Gastrocnemius medialis (tissue), 4 donors: ENCODE data around the gene MND1. TPM values are rescaled to one million over a fixed set of nuclear protein-coding genes. Genes with fewer than 3 reads are reported as not detected.

Experiments
- ATAC-seq, 2 donors: fragments of 150-250 bp; one replicate each; pipeline ENCODE4 v1.9.1; 2016
- DNase-seq, 2 donors: peaks; one replicate each; pipeline ENCODE4 v3.0.0-alpha.2; 2019
- H3K27ac ChIP-seq, 4 donors: fragments of 200-600 bp; sonication (generic); 1 replicate in 1 of 4; 2 replicates in 3 of 4; pipeline ENCODE4 v1.5.1; 2016 to 2018; ENCODE audit warnings: mild to moderate bottlenecking in 2 of 4, moderate library complexity in 1 of 4
- H3K27me3 ChIP-seq, 3 donors: fragments of 200-600 bp; sonication (generic) in 2 of 3; 1 replicate in 1 of 3; 2 replicates in 2 of 3; pipeline versions ENCODE4 v1.5.1 to v1.6.0; 2016 to 2019; ENCODE audit warnings: mild to moderate bottlenecking in 1 of 3, moderate library complexity in 1 of 3
- H3K36me3 ChIP-seq, 2 donors: fragments of 200-600 bp; sonication (generic) in 1 of 2; one replicate each; pipeline ENCODE4 v1.5.1; 2017 to 2018
- H3K4me1 ChIP-seq, 2 donors: fragments of 200-600 bp; sonication (generic) in 1 of 2; one replicate each; pipeline ENCODE4 v1.5.1; 2016 to 2017; ENCODE audit warnings: mild to moderate bottlenecking in 2 of 2
- H3K4me3 ChIP-seq, 4 donors: fragments of 200-600 bp; sonication (generic) in 3 of 4; 1 replicate in 1 of 4; 2 replicates in 3 of 4; pipeline ENCODE4 v1.5.1; 2016 to 2019; ENCODE audit warnings: mild to moderate bottlenecking in 2 of 4
- H3K9me3 ChIP-seq, 3 donors: fragments of 200-600 bp; sonication (generic) in 2 of 3; 1 replicate in 1 of 3; 2 replicates in 2 of 3; pipeline ENCODE4 v1.5.1; 2016 to 2019
- POLR2A ChIP-seq, 2 donors: fragments of 450-650 bp; IDR thresholded peaks; one replicate each; pipeline ENCODE4 v1.6.1; 2017; ENCODE audit warnings: antibody characterized with exemption in 2 of 2, mild to moderate bottlenecking in 2 of 2, moderate library complexity in 2 of 2
- in situ Hi-C, 4 donors: fragments of 200-750 bp; cut with MboI; loops; one replicate each; pipeline versions ENCODE4 v1.15.0 to v1.8.0; 2017; ENCODE audit warnings: low sequenced_read_pairs in 4 of 4
- intact Hi-C: fragments of 100-400 bp; cut with DNase I; formaldehyde crosslinking; loops from one replicate; pipeline ENCODE4 v1.15.1; 2023; ENCODE audit warnings: low total_unique reads
- total RNA-seq, 4 donors: library from RNA; depleted of rRNA; stranded (reverse); fragments of >200 nt; gene quantifications; one replicate each; pipeline versions ENCODE4 v1.1.0 to v1.2.3, GENCODE V29; 2016
- TF ChIP-seq, protein P1 (sequence below), 5 experiments: fragments of 450-650 bp in 3 of 5; fragments of 200-600 bp in 2 of 5; sonication (generic) in 2 of 5; IDR thresholded peaks in 4 of 5; conservative IDR thresholded peaks in 1 of 5; 1 replicate in 4 of 5; 2 replicates in 1 of 5; pipeline ENCODE4 v1.5.1; 2016 to 2019; ENCODE audit warnings: antibody characterized with exemption in 5 of 5, mild to moderate bottlenecking in 3 of 5, moderate library complexity in 3 of 5

MND1 gene, protein sequence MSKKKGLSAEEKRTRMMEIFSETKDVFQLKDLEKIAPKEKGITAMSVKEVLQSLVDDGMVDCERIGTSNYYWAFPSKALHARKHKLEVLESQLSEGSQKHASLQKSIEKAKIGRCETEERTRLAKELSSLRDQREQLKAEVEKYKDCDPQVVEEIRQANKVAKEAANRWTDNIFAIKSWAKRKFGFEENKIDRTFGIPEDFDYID
- 1 to 10 TPM in 1 of 4 donors, not detected in 3; 1.6 TPM for total RNA-seq

DNA sequence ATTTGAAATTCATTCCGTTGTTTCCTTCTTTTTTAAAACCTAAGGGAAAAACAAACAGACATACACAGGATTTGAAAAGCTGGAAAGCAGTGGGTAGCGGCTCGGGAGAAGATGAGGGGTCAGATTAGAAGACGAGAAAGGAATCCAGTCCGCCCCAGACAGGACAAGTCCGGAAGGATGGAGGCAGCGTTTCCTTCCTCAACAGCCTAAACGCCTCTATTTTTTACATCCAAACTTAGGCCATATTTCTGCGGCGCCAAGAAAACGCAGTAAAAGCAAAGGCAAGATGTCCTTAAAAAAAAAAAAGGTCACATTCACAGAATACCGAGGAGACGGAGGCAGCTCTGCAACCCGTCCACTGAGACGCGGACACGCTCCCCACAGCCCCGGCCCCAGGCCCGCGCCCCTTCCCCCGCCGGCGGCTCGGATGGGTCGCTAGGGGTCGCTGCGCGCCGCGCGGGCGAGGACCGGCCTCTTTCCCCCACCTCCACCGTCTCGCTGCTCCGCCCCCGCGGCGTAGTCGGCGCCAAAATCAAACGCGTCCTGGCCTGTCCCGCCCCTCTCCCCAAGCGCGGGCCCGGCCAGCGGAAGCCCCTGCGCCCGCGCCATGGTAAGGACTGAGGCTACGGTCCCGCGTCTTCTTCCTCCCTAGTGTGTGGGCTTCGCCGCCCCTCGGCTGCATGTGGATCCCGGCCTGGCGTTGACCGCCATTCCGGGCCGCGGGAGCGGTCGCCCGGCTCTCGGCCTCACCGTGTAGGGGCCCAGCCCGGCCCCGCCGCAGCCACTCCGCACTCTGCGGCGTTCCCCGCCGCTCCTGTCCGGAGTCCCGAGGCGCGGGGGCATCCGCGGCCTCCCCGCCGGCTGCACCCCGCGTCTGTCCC, at the start of gene MND1:
MND1 (plus strand) TSS at position 558 of the 881 bp plus-strand sequence; CDS start at position 608, 50 bp downstream.
- H3K27ac ChIP-seq: peak within 1 kb of the TSS in 1 of 4 donors; percentile 16
- DNase-seq: peak; percentile 58 to 64
- peak; percentile 90 to 94 for ATAC-seq
- in situ Hi-C loops (loop anchor here (5.0 to 10.0 kb wide), 3 partner anchors 228 to 238 kb away; no protein-coding TSS in a partner anchor), intact Hi-C loops (loop anchor here (1.0 to 10.0 kb wide), 3 partner anchors 90 to 303 kb away; no protein-coding TSS in a partner anchor)
- no peaks in the 10 kb centered on the region for H3K36me3 ChIP-seq
- TF ChIP-seq, protein P1, sequence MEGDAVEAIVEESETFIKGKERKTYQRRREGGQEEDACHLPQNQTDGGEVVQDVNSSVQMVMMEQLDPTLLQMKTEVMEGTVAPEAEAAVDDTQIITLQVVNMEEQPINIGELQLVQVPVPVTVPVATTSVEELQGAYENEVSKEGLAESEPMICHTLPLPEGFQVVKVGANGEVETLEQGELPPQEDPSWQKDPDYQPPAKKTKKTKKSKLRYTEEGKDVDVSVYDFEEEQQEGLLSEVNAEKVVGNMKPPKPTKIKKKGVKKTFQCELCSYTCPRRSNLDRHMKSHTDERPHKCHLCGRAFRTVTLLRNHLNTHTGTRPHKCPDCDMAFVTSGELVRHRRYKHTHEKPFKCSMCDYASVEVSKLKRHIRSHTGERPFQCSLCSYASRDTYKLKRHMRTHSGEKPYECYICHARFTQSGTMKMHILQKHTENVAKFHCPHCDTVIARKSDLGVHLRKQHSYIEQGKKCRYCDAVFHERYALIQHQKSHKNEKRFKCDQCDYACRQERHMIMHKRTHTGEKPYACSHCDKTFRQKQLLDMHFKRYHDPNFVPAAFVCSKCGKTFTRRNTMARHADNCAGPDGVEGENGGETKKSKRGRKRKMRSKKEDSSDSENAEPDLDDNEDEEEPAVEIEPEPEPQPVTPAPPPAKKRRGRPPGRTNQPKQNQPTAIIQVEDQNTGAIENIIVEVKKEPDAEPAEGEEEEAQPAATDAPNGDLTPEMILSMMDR (IDR thresholded peaks at IDR 0.05 in 4 of 5, conservative IDR thresholded peaks at IDR 0.05 in 1 of 5): peak; percentile 74 to 97 (median 87)
- no peak for TF ChIP-seq POLR2A (IDR thresholded peaks at IDR 0.05)
- no peaks in the 10 kb centered on the region for H3K9me3 ChIP-seq
- H3K4me1 ChIP-seq: peaks cover 0 to 4% of the 10 kb centered on the region in 2 donors
- H3K27me3 ChIP-seq: no peaks in the 10 kb centered on the region
- H3K4me3 ChIP-seq: peak within 1 kb of the TSS; percentile 70 to 97 (median 76)

DNA sequence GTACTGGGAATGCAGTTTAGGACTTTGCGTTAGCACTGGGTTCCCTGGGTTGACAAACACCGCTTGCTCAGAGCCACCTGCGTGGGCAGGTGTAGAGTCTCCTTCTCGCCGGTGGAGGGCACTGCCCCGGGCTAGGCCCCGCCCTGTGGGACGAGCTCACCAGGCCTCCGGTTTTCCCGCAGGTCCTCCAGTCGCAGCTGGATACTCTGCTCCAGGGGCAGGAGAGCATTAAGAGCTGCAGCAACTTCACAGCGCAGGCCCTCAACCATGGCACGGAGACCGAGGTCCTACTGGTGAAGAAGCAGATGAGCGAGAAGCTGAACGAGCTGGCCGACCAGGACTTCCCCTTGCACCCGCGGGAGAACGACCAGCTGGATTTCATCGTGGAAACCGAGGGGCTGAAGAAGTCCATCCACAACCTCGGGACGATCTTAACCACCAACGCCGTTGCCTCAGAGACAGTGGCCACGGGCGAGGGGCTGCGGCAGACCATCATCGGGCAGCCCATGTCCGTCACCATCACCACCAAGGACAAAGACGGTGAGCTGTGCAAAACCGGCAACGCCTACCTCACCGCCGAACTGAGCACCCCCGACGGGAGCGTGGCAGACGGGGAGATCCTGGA, 49.2 kb upstream of the MND1 start:
- H3K36me3 ChIP-seq: peaks cover 0 to 18% of the 10 kb centered on the region in 2 donors
- H3K9me3 ChIP-seq: no peaks in the 10 kb centered on the region
- intact Hi-C loops (no loop called here), in situ Hi-C loops (no loop called here)
- H3K27me3 ChIP-seq: no peaks in the 10 kb centered on the region
- H3K27ac ChIP-seq: no peak overlapping the region
- no peak for DNase-seq
- TF ChIP-seq, protein P1 (IDR thresholded peaks at IDR 0.05 in 4 of 5, conservative IDR thresholded peaks at IDR 0.05 in 1 of 5): no peak
- no peak for TF ChIP-seq POLR2A (IDR thresholded peaks at IDR 0.05)
- ATAC-seq: no peak
- H3K4me3 ChIP-seq: no peak overlapping the region
- no peaks in the 10 kb centered on the region for H3K4me1 ChIP-seq

DNA sequence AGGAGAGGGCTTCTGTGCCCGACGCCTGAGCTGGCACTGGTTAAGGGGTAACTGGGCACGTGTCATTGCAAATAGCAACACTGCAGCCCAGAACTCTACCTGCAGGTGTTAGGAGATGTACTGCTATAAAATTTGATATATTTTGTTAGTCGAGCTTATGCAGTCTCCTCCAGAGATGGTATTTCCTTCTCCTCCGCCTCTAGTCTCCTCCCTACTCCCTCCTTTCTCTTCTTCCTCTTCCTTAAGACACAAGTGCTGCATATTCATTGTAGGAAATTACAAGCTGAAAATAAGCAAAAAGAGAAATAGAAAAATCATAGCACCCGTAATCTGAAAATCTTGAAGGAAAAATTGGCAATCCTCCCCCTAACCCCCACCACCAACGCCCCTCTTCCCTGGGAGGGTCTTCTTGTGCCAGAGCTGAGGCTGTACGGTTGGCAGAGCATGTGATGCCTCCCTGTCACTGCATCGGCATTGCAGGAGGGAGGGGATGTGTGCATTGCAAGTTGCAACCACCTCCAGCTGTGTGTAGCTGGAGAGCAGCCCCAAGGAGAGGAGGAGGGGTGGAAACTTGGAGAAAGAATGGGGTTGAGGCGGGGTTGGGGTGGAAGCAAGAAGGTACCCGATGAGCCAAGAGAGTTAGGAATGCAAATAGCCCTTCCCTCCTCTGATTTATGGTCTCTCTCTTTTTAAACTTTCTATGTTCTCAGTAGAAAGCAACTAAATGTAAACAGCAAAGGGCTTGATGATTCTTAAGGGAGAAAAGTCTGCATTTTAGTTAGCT, 48.3 kb upstream of the MND1 start:
- Histone ChIP-seq H3K9me3 (no peaks in the 10 kb centered on the region), H3K27me3 (no peaks in the 10 kb centered on the region), H3K4me3 (no peak overlapping the region), H3K36me3 (peaks cover 0 to 18% of the 10 kb centered on the region in 2 donors), H3K27ac (no peak overlapping the region), H3K4me1 (no peaks in the 10 kb centered on the region)
- in situ Hi-C loops: no loop called here
- no peak for TF ChIP-seq POLR2A (IDR thresholded peaks at IDR 0.05)
- TF ChIP-seq, protein P1 (IDR thresholded peaks at IDR 0.05 in 4 of 5, conservative IDR thresholded peaks at IDR 0.05 in 1 of 5): no peak
- no peak for DNase-seq
- intact Hi-C loops: no loop called here
- no peak for ATAC-seq

DNA sequence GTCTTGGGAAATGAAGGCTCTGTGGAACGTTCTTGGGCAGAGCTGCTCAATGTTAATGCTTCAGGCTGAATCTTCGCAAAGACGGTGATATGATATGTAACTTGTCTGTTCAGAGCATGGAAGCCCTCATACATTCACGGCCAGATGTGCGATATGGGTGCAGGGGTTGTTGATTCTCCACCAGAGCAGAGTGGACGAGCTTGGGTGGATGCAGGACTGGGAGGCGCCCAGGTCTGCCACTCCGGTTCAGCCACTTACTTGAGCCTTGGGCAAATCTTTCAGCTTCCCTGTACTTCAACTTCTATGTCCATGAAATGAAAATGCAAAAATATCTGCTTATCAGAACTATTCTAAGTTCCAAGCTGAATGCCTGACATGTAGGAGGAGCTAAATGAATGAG, 47.4 kb upstream of the MND1 start:
- TF ChIP-seq, protein P1 (IDR thresholded peaks at IDR 0.05 in 4 of 5, conservative IDR thresholded peaks at IDR 0.05 in 1 of 5): no peak
- no peak for TF ChIP-seq POLR2A (IDR thresholded peaks at IDR 0.05)
- no peaks in the 10 kb centered on the region for H3K9me3 ChIP-seq
- no peaks in the 10 kb centered on the region for H3K27me3 ChIP-seq
- peaks cover 0 to 18% of the 10 kb centered on the region in 2 donors for H3K36me3 ChIP-seq
- H3K27ac ChIP-seq: no peak overlapping the region
- no peak for ATAC-seq
- DNase-seq: no peak
- H3K4me3 ChIP-seq: no peak overlapping the region
- H3K4me1 ChIP-seq: no peaks in the 10 kb centered on the region
- intact Hi-C loops: no loop called here
- in situ Hi-C loops: no loop called here
